CD8-positive, alpha-beta memory T cell (primary cell): ENCODE measurements around the gene UGCG. TPM values are rescaled to one million over a fixed set of nuclear protein-coding genes. Genes with fewer than 3 reads are reported as not detected.
"Not testable (repeated sequence)": the region's sequence is repeated elsewhere in the genome, so short reads cannot be mapped to it uniquely, and the experiment has no call there.

Experiments used
- CTCF ChIA-PET: fragments of 350-600 bp; sonication (Branson Sonifier 250); formaldehyde crosslinking; loops from one replicate; lab custom pipeline; 2021; ENCODE audit warnings: antibody characterized with exemption; lab: Charles Lee
- POLR2A ChIA-PET: fragments of 350-600 bp; sonication (Branson Sonifier 250); formaldehyde crosslinking; loops from one replicate; lab custom pipeline; 2021; ENCODE audit warnings: antibody characterized with exemption; lab: Charles Lee
- DNase-seq, 5 donors: peaks; one replicate each; pipeline versions ENCODE4 v3.0.0 to v3.0.0-alpha.2; 2020 to 2022; ENCODE audit warnings: mixed read lengths in 1 of 5
- H3K27ac ChIP-seq: one replicate; pipeline ENCODE4 v1.7.0; 2013; ENCODE audit warnings: low read depth, mild to moderate bottlenecking, low read length, moderate library complexity
- H3K27me3 ChIP-seq: 2 replicates; pipeline ENCODE4 v1.7.0; 2013; ENCODE audit warnings: low read length, mild to moderate bottlenecking; ENCODE audit not compliant: insufficient read depth, poor library complexity, severe bottlenecking
- H3K36me3 ChIP-seq: 2 replicates; pipeline ENCODE4 v1.7.0; 2013; ENCODE audit warnings: mild to moderate bottlenecking, low read length, moderate library complexity; ENCODE audit not compliant: insufficient read depth
- H3K4me1 ChIP-seq: 2 replicates; pipeline ENCODE4 v1.7.0; 2013; ENCODE audit warnings: mild to moderate bottlenecking, low read length, moderate library complexity; ENCODE audit not compliant: insufficient read depth
- H3K4me3 ChIP-seq: 2 replicates; pipeline ENCODE4 v1.7.0; 2013; ENCODE audit warnings: mild to moderate bottlenecking, low read length
- H3K9me3 ChIP-seq: 2 replicates; pipeline ENCODE4 v1.7.0; 2013; ENCODE audit warnings: mild to moderate bottlenecking, low read length
- H3K27ac Mint-ChIP-seq, 8 donors: one replicate each; pipeline ENCODE4 v1.8.0; 2020 to 2021; ENCODE audit warnings: mixed read lengths in 8 of 8, mild to moderate bottlenecking in 6 of 8, inconsistent platforms in 3 of 8, moderate library complexity in 3 of 8
- H3K27me3 Mint-ChIP-seq, 2 donors: one replicate each; pipeline ENCODE4 v1.8.0; 2020 to 2021; ENCODE audit warnings: mixed read lengths in 2 of 2, mild to moderate bottlenecking in 1 of 2, moderate library complexity in 1 of 2
- H3K36me3 Mint-ChIP-seq, 3 donors: one replicate each; pipeline ENCODE4 v1.8.0; 2020 to 2021; ENCODE audit warnings: mixed read lengths in 3 of 3, inconsistent platforms in 1 of 3, mild to moderate bottlenecking in 1 of 3
- H3K4me1 Mint-ChIP-seq, 3 donors: one replicate each; pipeline ENCODE4 v1.8.0; 2020 to 2021; ENCODE audit warnings: mixed read lengths in 3 of 3, inconsistent platforms in 1 of 3, mild to moderate bottlenecking in 1 of 3
- H3K4me3 Mint-ChIP-seq, 7 donors: one replicate each; pipeline ENCODE4 v1.8.0; 2020 to 2021; ENCODE audit warnings: mixed read lengths in 7 of 7, mild to moderate bottlenecking in 6 of 7, moderate library complexity in 4 of 7, inconsistent platforms in 2 of 7
- H3K9me3 Mint-ChIP-seq, 5 donors: one replicate each; pipeline ENCODE4 v1.8.0; 2020 to 2022; ENCODE audit warnings: mixed read lengths in 5 of 5, mild to moderate bottlenecking in 3 of 5, moderate library complexity in 2 of 5, inconsistent platforms in 1 of 5
- polyA plus RNA-seq: library from polyadenylated mRNA; unstranded; fragments of 300-500 nt; fragmentation: Illumina TruSeq; gene quantifications from one replicate; pipeline ENCODE4 v1.2.3, GENCODE V29; 2021
- total RNA-seq, 2 experiments: library from RNA; stranded (reverse); gene quantifications; one replicate each; pipeline ENCODE4 v1.2.3, GENCODE V29; 2021

Gene UGCG
- total and polyA plus RNA-seq, 3 experiments from 2014 or later = 13.1 to 23.2 (median 20.4) TPM

DNA sequence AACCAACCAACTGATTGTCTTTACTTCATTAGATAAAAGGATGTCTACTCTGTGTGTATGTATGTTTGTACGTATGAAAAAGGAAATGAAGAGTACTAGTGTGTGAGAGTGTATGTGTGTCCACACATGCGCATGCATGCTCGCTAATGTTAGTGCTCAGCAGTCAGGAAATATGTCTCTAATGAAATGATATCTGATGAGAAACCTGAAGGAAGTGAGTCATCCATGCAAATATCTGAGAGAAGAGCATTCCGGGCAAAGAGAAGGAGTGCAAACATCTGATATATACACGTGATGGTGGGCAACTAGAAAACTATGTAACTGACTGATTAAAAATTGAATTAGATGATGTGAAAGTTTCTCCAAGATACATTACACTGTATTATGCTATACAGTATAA lies 29.6 kb upstream of the UGCG start:
- H3K4me3 Mint-ChIP-seq = no peak overlapping the region
- POLR2A ChIA-PET = no interaction called here
- CTCF ChIA-PET = no interaction called here

DNA sequence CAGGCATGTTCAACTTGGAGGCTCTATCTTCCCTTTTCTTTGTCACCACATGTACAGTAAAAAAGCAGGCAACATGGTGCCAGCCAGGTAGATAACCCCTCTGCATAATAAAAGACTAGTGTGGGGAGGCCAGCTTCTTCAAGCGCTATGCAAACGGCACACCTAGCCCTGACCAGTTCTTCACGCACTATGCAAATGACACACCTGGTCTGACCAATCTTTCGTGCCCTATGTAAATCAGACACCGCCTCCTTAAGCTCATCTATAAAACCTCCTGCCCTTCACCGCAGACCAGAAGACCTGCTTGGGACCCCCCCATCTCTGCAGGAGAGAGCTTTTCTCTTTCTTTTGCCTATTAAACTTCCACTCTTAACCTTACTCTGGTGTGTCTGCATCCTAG lies 28.1 kb upstream of the UGCG start:
- no peaks in the 10 kb centered on the region for H3K9me3 Mint-ChIP-seq
- Histone ChIP-seq H3K27ac (no peak overlapping the region), H3K9me3 (no peaks in the 10 kb centered on the region), H3K4me3 (no peak overlapping the region), H3K27me3 (no peaks in the 10 kb centered on the region), H3K4me1 (no peaks in the 10 kb centered on the region), H3K36me3 (no peaks in the 10 kb centered on the region)
- peaks cover 8 to 16% (median 11%) of the 10 kb centered on the region in 3 donors for H3K4me1 Mint-ChIP-seq
- POLR2A ChIA-PET = no interaction called here
- DNase-seq = no peak
- peaks cover 0 to 6% of the 10 kb centered on the region in 2 donors for H3K27me3 Mint-ChIP-seq
- CTCF ChIA-PET = no interaction called here
- H3K27ac Mint-ChIP-seq = no peak overlapping the region
- H3K36me3 Mint-ChIP-seq = no peaks in the 10 kb centered on the region
- H3K4me3 Mint-ChIP-seq = no peak overlapping the region

More for the DNA sequence above, 29.6 kb upstream of the UGCG start:
- no peak overlapping the region for H3K27ac Mint-ChIP-seq
- H3K9me3 Mint-ChIP-seq = no peaks in the 10 kb centered on the region
- no peaks in the 10 kb centered on the region for H3K36me3 ChIP-seq
- no peak for DNase-seq
- H3K27me3 Mint-ChIP-seq = peaks cover 0 to 9% of the 10 kb centered on the region in 2 donors
- no peaks in the 10 kb centered on the region for H3K9me3 ChIP-seq
- H3K36me3 Mint-ChIP-seq = peaks cover 0 to 6% (median 0%) of the 10 kb centered on the region in 3 donors
- H3K4me1 Mint-ChIP-seq = peaks cover 8 to 16% (median 11%) of the 10 kb centered on the region in 3 donors
- no peak overlapping the region for H3K4me3 ChIP-seq
- H3K27me3 ChIP-seq = no peaks in the 10 kb centered on the region
- H3K4me1 ChIP-seq = no peaks in the 10 kb centered on the region
- no peak overlapping the region for H3K27ac ChIP-seq

DNA sequence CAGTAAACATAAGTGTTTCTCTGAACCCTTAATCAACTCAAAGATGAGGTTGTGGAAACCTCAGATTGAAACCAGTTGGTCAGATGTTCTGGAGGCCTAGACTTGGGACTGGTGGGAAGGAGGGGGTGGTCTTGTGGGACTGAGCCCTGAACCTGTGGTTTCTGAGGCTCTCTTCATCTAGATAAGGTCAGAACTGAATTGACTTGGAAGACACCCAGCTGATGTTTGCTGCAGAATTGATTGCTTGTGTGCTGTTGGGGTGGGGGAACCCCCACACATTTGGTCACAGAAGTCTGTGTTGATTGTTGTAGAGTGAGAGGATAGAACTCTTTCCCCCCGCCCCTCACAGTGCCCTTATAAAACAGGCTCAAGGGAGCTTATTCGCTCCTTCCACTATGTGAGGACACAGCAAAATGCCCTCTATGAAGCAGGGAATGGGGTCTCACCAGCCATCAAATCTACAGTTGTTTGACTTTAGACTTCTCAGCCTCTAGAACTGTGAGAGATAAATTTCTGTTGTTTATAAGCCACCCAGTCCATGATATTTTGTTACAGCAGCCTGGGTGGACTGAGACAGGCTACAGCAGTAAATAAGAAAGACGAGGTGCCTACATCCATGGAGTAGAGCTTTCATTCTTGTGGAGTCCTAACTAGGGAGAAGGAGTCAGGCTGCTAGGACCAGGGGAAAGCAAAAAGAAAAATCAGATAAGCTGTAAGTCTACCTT lies 25.7 kb upstream of the UGCG start:
- H3K4me3 ChIP-seq = no peak overlapping the region
- no peak for DNase-seq
- CTCF ChIA-PET = no interaction called here
- peaks cover 0 to 6% of the 10 kb centered on the region in 2 donors for H3K27me3 Mint-ChIP-seq
- H3K36me3 Mint-ChIP-seq = no peaks in the 10 kb centered on the region
- H3K4me3 Mint-ChIP-seq = no peak overlapping the region
- peaks cover 8 to 16% (median 11%) of the 10 kb centered on the region in 3 donors for H3K4me1 Mint-ChIP-seq
- H3K27ac ChIP-seq = no peak overlapping the region
- no peaks in the 10 kb centered on the region for H3K36me3 ChIP-seq
- H3K9me3 ChIP-seq = no peaks in the 10 kb centered on the region
- no peaks in the 10 kb centered on the region for H3K9me3 Mint-ChIP-seq
- POLR2A ChIA-PET = no interaction called here
- no peak overlapping the region for H3K27ac Mint-ChIP-seq
- no peaks in the 10 kb centered on the region for H3K27me3 ChIP-seq
- no peaks in the 10 kb centered on the region for H3K4me1 ChIP-seq

DNA sequence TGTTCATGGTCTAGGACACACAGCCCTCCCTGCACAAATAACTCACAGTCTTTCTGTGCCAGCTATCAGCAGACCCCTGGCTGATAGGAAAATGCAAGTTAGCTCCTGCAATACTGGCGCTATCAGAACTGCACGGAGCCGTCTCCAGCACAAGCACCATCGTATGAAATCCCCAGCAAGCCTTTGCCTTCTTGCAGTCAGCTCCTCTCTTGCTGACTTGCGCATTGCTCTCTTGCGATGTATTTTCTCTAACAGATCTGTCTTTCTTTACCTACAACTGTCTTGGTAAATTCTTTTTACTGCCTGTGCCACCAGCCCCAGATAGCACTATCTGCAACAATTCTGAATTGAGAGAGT lies 25.1 kb upstream of the UGCG start:
- Mint-ChIP-seq H3K27me3 (peaks cover 0 to 6% of the 10 kb centered on the region in 2 donors), H3K36me3 (no peaks in the 10 kb centered on the region), H3K4me1 (peaks cover 8 to 16% (median 11%) of the 10 kb centered on the region in 3 donors), H3K27ac (no peak overlapping the region), H3K4me3 (no peak overlapping the region), H3K9me3 (no peaks in the 10 kb centered on the region)
- no peaks in the 10 kb centered on the region for H3K9me3 ChIP-seq
- no peak overlapping the region for H3K4me3 ChIP-seq
- DNase-seq = no peak
- no peaks in the 10 kb centered on the region for H3K4me1 ChIP-seq
- ChIA-PET POLR2A (no interaction called here), CTCF (no interaction called here)
- H3K27ac ChIP-seq = no peak overlapping the region
- no peaks in the 10 kb centered on the region for H3K36me3 ChIP-seq
- H3K27me3 ChIP-seq = no peaks in the 10 kb centered on the region

DNA sequence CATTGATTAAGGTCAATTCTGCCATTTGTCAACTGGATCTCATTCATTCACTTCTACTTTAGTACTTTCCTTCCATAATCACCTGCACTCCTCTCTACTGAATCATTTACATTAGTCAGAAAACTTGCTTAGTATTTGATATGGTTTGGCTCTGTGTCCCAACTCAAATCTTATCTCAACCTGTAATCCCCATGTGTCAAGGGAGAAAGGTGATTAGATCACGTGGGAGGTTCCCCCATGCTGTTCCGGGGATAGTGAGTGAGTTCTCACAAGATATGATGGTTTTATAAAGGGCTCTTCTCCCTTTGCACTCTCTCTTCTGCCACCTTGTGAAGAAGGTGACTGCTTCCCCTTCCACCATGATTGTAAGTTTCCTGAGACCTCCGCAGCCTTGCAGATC lies 23.7 kb upstream of the UGCG start:
- no peaks in the 10 kb centered on the region for H3K9me3 Mint-ChIP-seq
- Histone ChIP-seq H3K36me3 (no peaks in the 10 kb centered on the region), H3K9me3 (no peaks in the 10 kb centered on the region), H3K27me3 (no peaks in the 10 kb centered on the region), H3K4me3 (no peak overlapping the region), H3K4me1 (no peaks in the 10 kb centered on the region), H3K27ac (no peak overlapping the region)
- peaks cover 4 to 11% (median 6%) of the 10 kb centered on the region in 3 donors for H3K4me1 Mint-ChIP-seq
- DNase-seq = no peak
- ChIA-PET CTCF (no interaction called here), POLR2A (no interaction called here)
- no peak overlapping the region for H3K27ac Mint-ChIP-seq
- H3K4me3 Mint-ChIP-seq = no peak overlapping the region
- no peaks in the 10 kb centered on the region for H3K36me3 Mint-ChIP-seq
- peaks cover 0 to 6% of the 10 kb centered on the region in 2 donors for H3K27me3 Mint-ChIP-seq

DNA sequence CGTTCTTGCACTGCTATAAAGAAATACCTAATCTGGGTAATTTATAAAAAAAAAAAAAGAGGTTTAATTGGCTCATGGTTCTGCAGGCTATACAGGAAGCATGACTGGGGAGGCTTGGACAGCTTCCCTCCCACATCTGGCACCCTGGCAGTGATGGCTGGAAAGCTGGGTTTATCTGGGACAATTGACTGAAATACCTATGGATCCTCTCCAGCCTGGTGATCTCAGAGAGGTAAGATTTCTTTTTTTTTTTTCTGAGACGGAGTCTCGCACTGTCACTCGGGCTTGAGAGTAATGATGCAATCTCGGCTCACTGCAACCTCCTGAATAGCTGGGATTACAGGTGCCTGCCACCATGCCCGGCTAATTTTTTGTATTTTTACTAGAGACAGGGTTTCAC lies 22.7 kb upstream of the UGCG start:
- H3K9me3 Mint-ChIP-seq = no peaks in the 10 kb centered on the region
- ChIA-PET POLR2A (no interaction called here), CTCF (no interaction called here)
- Histone ChIP-seq H3K36me3 (no peaks in the 10 kb centered on the region), H3K9me3 (no peaks in the 10 kb centered on the region), H3K4me1 (no peaks in the 10 kb centered on the region), H3K27ac (no peak overlapping the region), H3K4me3 (no peak overlapping the region), H3K27me3 (no peaks in the 10 kb centered on the region)
- H3K4me3 Mint-ChIP-seq = no peak overlapping the region
- no peak overlapping the region for H3K27ac Mint-ChIP-seq
- no peaks in the 10 kb centered on the region for H3K36me3 Mint-ChIP-seq
- peaks cover 4 to 11% (median 6%) of the 10 kb centered on the region in 3 donors for H3K4me1 Mint-ChIP-seq
- peaks cover 0 to 7% of the 10 kb centered on the region in 2 donors for H3K27me3 Mint-ChIP-seq
- DNase-seq = no peak

DNA sequence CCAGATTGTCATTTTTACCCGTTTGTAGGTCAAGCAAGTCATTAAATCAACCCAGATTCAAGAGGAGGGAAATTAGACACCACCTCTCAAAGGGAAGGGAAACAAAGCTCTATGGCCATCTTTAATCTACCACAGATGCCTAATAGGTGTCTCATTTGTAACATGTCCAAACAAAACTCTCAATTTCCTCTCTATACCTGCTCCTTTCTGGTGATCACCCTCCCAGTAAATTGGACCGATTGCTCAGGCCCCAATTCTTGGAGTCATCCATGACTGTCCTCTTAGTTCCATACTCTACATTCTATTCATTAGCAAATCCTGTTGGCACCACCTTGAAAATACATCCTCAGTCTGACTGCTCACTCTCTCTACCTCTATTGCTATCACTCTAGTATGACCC lies 22.1 kb upstream of the UGCG start:
- Histone ChIP-seq H3K36me3 (no peaks in the 10 kb centered on the region), H3K4me3 (no peak overlapping the region), H3K27ac (no peak overlapping the region), H3K9me3 (no peaks in the 10 kb centered on the region), H3K27me3 (no peaks in the 10 kb centered on the region), H3K4me1 (no peaks in the 10 kb centered on the region)
- peaks cover 0 to 2% (median 0%) of the 10 kb centered on the region in 3 donors for H3K36me3 Mint-ChIP-seq
- no peak overlapping the region for H3K27ac Mint-ChIP-seq
- no peak overlapping the region for H3K4me3 Mint-ChIP-seq
- ChIA-PET CTCF (no interaction called here), POLR2A (no interaction called here)
- H3K27me3 Mint-ChIP-seq = peaks cover 0 to 11% of the 10 kb centered on the region in 2 donors
- peaks cover 4 to 11% (median 6%) of the 10 kb centered on the region in 3 donors for H3K4me1 Mint-ChIP-seq
- no peaks in the 10 kb centered on the region for H3K9me3 Mint-ChIP-seq
- DNase-seq = no peak

DNA sequence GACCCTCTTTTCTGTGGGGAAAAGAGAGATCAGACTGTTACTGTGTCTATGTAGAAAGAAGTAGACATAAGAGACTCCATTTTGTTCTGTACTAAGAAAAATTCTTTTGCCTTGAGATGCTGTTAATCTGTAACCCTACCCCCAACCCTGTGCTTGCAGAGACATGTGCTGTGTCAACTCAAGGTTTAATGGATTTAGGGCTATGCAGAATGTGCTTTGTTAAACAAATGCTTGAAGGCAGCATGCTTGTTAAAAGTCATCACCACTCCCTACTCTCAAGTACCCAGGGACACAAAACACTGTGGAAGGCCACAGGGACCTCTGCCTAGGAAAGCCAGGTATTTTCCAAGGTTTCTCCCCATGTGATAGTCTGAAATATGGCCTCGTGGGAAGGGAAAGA lies 21.3 kb upstream of the UGCG start:
- H3K27ac Mint-ChIP-seq, H3K9me3 Mint-ChIP-seq, H3K4me1 ChIP-seq, H3K4me3 Mint-ChIP-seq, H3K9me3 ChIP-seq, CTCF ChIA-PET, DNase-seq, H3K4me3 ChIP-seq, POLR2A ChIA-PET, H3K27ac ChIP-seq, H3K36me3 ChIP-seq, H3K36me3 Mint-ChIP-seq, H3K27me3 ChIP-seq: not testable (repeated sequence)
- H3K27me3 Mint-ChIP-seq = peaks cover 2 to 11% of the 10 kb centered on the region in 2 donors
- H3K4me1 Mint-ChIP-seq = peaks cover 4 to 11% (median 6%) of the 10 kb centered on the region in 3 donors
